GM23338 (cell line): ENCODE measurements around the gene SNURF. TPM values are rescaled to one million over a fixed set of nuclear protein-coding genes. Genes with fewer than 3 reads are reported as not detected.

Experiments used
- ATAC-seq: fragments of 200-7000 bp; cut with Tn5 transposase; 3 replicates; pipeline ENCODE4 v1.9.1; 2020
- DNase-seq: peaks from one replicate; pipeline ENCODE4 v3.0.0-alpha.2; 2015; ENCODE audit warnings: low spot score
- H2AFZ ChIP-seq: fragments of 200-600 bp; sonication (generic); 2 replicates; pipeline ENCODE4 v1.8.0; 2016; ENCODE audit warnings: antibody characterized with exemption, mild to moderate bottlenecking, moderate library complexity
- H3F3A ChIP-seq: fragments of 200-600 bp; sonication (generic); replicated peaks from 2 replicates; pipeline ENCODE4 v1.8.0; 2017; ENCODE audit warnings: antibody characterized with exemption, mixed run types, low read depth
- H3K27ac ChIP-seq: fragments of 200-600 bp; sonication (generic); 2 replicates; pipeline ENCODE4 v1.6.1; 2016; ENCODE audit warnings: low read depth
- H3K27me3 ChIP-seq: fragments of 200-600 bp; sonication (generic); 2 replicates; pipeline ENCODE4 v1.8.0; 2016; ENCODE audit warnings: mild to moderate bottlenecking, mixed run types, moderate library complexity; ENCODE audit not compliant: insufficient read depth
- H3K36me3 ChIP-seq: fragments of 200-600 bp; sonication (generic); 2 replicates; pipeline ENCODE4 v1.8.0; 2016; ENCODE audit warnings: mild to moderate bottlenecking; ENCODE audit not compliant: insufficient read depth
- H3K4me1 ChIP-seq: fragments of 200-600 bp; sonication (generic); 2 replicates; pipeline ENCODE4 v1.8.0; 2016; ENCODE audit warnings: mild to moderate bottlenecking, moderate library complexity; ENCODE audit not compliant: insufficient read depth
- H3K4me2 ChIP-seq: fragments of 200-600 bp; sonication (generic); 2 replicates; pipeline ENCODE4 v1.7.1; 2017; ENCODE audit warnings: mixed run types
- H3K4me3 ChIP-seq: fragments of 200-600 bp; sonication (generic); 2 replicates; pipeline ENCODE4 v1.6.1; 2016; ENCODE audit warnings: mixed run types
- H3K79me2 ChIP-seq: fragments of 200-600 bp; sonication (generic); replicated peaks from 2 replicates; pipeline ENCODE4 v1.8.0; 2017; ENCODE audit warnings: mild to moderate bottlenecking; ENCODE audit not compliant: insufficient read depth
- H3K9me2 ChIP-seq: fragments of 200-600 bp; sonication (generic); 2 replicates; pipeline ENCODE4 v1.8.0; 2017; ENCODE audit not compliant: insufficient read depth
- H4K20me1 ChIP-seq: fragments of 200-600 bp; sonication (generic); replicated peaks from 2 replicates; pipeline ENCODE4 v1.8.0; 2017; ENCODE audit warnings: mild to moderate bottlenecking; ENCODE audit not compliant: insufficient read depth
- H3K27ac Mint-ChIP-seq: 2 replicates; pipeline ENCODE4 v1.8.0; 2020; ENCODE audit warnings: inconsistent platforms, mild to moderate bottlenecking, moderate library complexity, mixed read lengths
- H3K27me3 Mint-ChIP-seq: 3 replicates; pipeline ENCODE4 v1.8.0; 2022; ENCODE audit warnings: low read depth, mild to moderate bottlenecking, moderate library complexity, mixed read lengths, inconsistent platforms; ENCODE audit not compliant: insufficient read depth, poor library complexity
- H3K36me3 Mint-ChIP-seq: 3 replicates; pipeline ENCODE4 v1.8.0; 2021; ENCODE audit warnings: low read depth, mild to moderate bottlenecking, inconsistent platforms, moderate library complexity, mixed read lengths
- H3K4me1 Mint-ChIP-seq: 3 replicates; pipeline ENCODE4 v1.8.0; 2020; ENCODE audit warnings: mild to moderate bottlenecking, inconsistent platforms, mixed read lengths
- H3K4me3 Mint-ChIP-seq: 3 replicates; pipeline ENCODE4 v1.8.0; 2021; ENCODE audit warnings: moderate library complexity, mild to moderate bottlenecking, inconsistent platforms, mixed read lengths
- H3K9me3 Mint-ChIP-seq: 3 replicates; pipeline ENCODE4 v1.8.0; 2020; ENCODE audit warnings: moderate library complexity, mild to moderate bottlenecking, inconsistent platforms, mixed read lengths
- POLR2AphosphoS5 ChIP-seq: IDR thresholded peaks from 2 replicates; pipeline ENCODE4 v1.6.1; 2016; ENCODE audit warnings: antibody characterized with exemption, low read depth
- polyA plus RNA-seq: library from polyadenylated mRNA; unstranded; fragments of >200 nt; fragmentation: Nextera tagmentation; extraction: Ambion mirVana; gene quantifications from 2 replicates; pipeline ENCODE4 v1.2.1, GENCODE V29; 2016
- small RNA-seq: library from RNA; depleted of rRNA; stranded (forward); fragments of <200 nt; gene quantifications from one replicate; pipeline ENCODE3, GENCODE V24; 2014; ENCODE audit warnings: low replicate concordance
- total RNA-seq: library from RNA; depleted of rRNA; stranded (reverse); fragments of >200 nt; shearing (Covaris generic); gene quantifications from 2 replicates; pipeline ENCODE4 v1.2.3, GENCODE V29; 2014; rRNA removed
- TF ChIP-seq, protein P1 (sequence below): IDR thresholded peaks from 2 replicates; pipeline ENCODE4 v1.6.1; 2016; ENCODE audit warnings: antibody characterized with exemption

SNURF gene
- total and polyA plus RNA-seq, 2 experiments from 2014 or later: 19.1 to 63.6 TPM

DNA sequence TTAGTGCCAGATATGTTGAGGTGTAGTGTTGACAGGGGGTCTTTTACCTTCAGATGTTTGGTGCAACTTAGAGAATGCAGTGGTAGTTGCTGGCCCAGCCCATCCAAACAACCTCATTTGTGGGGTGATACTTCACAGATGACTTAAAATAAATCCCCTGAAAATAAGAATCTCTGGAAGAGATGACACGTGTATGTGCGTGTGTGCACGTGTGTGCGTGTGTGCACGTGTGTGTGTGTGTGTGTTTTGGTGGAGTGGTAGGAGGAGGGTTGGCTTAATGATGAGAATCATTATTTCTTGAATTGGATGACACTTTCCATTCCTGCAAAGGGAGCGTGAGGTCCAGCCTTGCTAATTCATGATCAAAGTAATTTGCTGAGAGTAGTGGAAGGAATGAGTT, 31.9 kb downstream of the SNURF start:
- Histone ChIP-seq H3K36me3 (peaks cover 24% of the 10 kb centered on the region; the same call in 1 of the 2 replicates), H3F3A (0 out of 2 replicates have a peak, but pooled peaks cover 4% of the 10 kb centered on the region), H3K27me3 (no peaks in the 10 kb centered on the region), H3K4me3 (no peak overlapping the region), H3K9me2 (no peaks in the 10 kb centered on the region), H4K20me1 (peaks cover 15% of the 10 kb centered on the region; the same call in 1 of the 2 replicates), H3K4me1 (no peaks in the 10 kb centered on the region; the same call in 1 of the 2 replicates), H3K79me2 (peaks cover 100% of the 10 kb centered on the region), H2AFZ (no peak overlapping the region), H3K27ac (0 out of 2 replicates have a peak overlapping the region, but pooled peaks have one; percentile 5), H3K4me2 (no peak overlapping the region)
- ATAC-seq: no peak
- peaks cover 28% of the 10 kb centered on the region; the same call in 2 of the 3 replicates for H3K4me1 Mint-ChIP-seq
- peaks cover 94% of the 10 kb centered on the region for H3K36me3 Mint-ChIP-seq
- no peak overlapping the region for H3K27ac Mint-ChIP-seq
- no peak overlapping the region; the same call in 2 of the 3 replicates for H3K4me3 Mint-ChIP-seq
- peak; percentile 24; the same call in 1 of the 2 replicates for TF ChIP-seq POLR2AphosphoS5
- TF ChIP-seq, protein P1, sequence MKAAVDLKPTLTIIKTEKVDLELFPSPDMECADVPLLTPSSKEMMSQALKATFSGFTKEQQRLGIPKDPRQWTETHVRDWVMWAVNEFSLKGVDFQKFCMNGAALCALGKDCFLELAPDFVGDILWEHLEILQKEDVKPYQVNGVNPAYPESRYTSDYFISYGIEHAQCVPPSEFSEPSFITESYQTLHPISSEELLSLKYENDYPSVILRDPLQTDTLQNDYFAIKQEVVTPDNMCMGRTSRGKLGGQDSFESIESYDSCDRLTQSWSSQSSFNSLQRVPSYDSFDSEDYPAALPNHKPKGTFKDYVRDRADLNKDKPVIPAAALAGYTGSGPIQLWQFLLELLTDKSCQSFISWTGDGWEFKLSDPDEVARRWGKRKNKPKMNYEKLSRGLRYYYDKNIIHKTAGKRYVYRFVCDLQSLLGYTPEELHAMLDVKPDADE: no peak
- no peak for DNase-seq
- peaks cover 33% of the 10 kb centered on the region for H3K9me3 Mint-ChIP-seq
- H3K27me3 Mint-ChIP-seq: peaks cover 4% of the 10 kb centered on the region

Small RNAs within 50 kb of the gene (small RNA-seq; reads per million reads assigned to genes)
- gene AC090602.1 (not detected), gene AC124312.4 (0.30 reads per million, percentile 12 among the genes with 10 or more reads in this experiment), gene AC124312.5 (0.47 reads per million, percentile 32 among the genes with 10 or more reads in this experiment)

Other genes starting within 250 kb of the SNURF start
- gene SNRPN, start within 50 bp of the SNURF start, total RNA-seq: 966 TPM in 2 replicates
- 868 and 919 TPM in 2 replicates for gene SNRPN, start within 50 bp of the SNURF start, polyA plus RNA-seq